Trophoblast cell (in vitro differentiated cells and primary cell): Measurements from ENCODE around the gene PRDM10.

Experiments
- DNase-seq, 2 donors: peaks; one replicate each; pipeline ENCODE4 v3.0.0-alpha.2; 2016
- H2AFZ ChIP-seq: 2 replicates; pipeline ENCODE4 v1.6.1; 2013; ENCODE audit warnings: low read length, moderate library complexity, mild to moderate bottlenecking; ENCODE audit not compliant: insufficient read depth, poor library complexity
- H2AK5ac ChIP-seq: 2 replicates; pipeline ENCODE4 v1.6.1; 2013; ENCODE audit warnings: mild to moderate bottlenecking, low read length
- H2BK120ac ChIP-seq: 2 replicates; pipeline ENCODE4 v1.6.1; 2013; ENCODE audit warnings: low read length, mild to moderate bottlenecking, moderate library complexity; ENCODE audit not compliant: insufficient read depth, poor library complexity
- H2BK12ac ChIP-seq: 2 replicates; pipeline ENCODE4 v1.6.1; 2013; ENCODE audit warnings: mild to moderate bottlenecking, low read length, moderate library complexity
- H2BK5ac ChIP-seq: 2 replicates; pipeline ENCODE4 v1.6.1; 2013; ENCODE audit warnings: low read length, low read depth, moderate library complexity, mild to moderate bottlenecking; ENCODE audit not compliant: poor library complexity
- H3K14ac ChIP-seq: 2 replicates; pipeline ENCODE4 v1.6.1; 2013; ENCODE audit warnings: mild to moderate bottlenecking, low read length
- H3K18ac ChIP-seq: 2 replicates; pipeline ENCODE4 v1.6.1; 2013; ENCODE audit warnings: mild to moderate bottlenecking, low read length
- H3K23ac ChIP-seq: 2 replicates; pipeline ENCODE4 v1.6.1; 2013; ENCODE audit warnings: low read length
- H3K27ac ChIP-seq: 2 replicates; pipeline ENCODE4 v1.5.1; 2013; ENCODE audit warnings: low read depth, mild to moderate bottlenecking, inconsistent platforms, low read length, moderate library complexity
- H3K27me3 ChIP-seq: 2 replicates; pipeline ENCODE4 v1.6.1; 2013; ENCODE audit warnings: inconsistent platforms, mild to moderate bottlenecking, low read length, moderate library complexity; ENCODE audit not compliant: insufficient read depth
- H3K36me3 ChIP-seq, 2 experiments: 1 replicate in 1 of 2; 2 replicates in 1 of 2; pipeline ENCODE4 v1.6.1; 2013; ENCODE audit warnings: low read length in 2 of 2, mild to moderate bottlenecking in 2 of 2, moderate library complexity in 1 of 2; ENCODE audit not compliant: insufficient read depth in 2 of 2, control insufficient read depth in 1 of 2
- H3K4ac ChIP-seq: 2 replicates; pipeline ENCODE4 v1.6.1; 2013; ENCODE audit warnings: low read depth, mild to moderate bottlenecking, low read length, moderate library complexity
- H3K4me1 ChIP-seq, 2 experiments: 1 replicate in 1 of 2; 2 replicates in 1 of 2; pipeline ENCODE4 v1.6.1; 2013; ENCODE audit warnings: low read length in 2 of 2, mild to moderate bottlenecking in 2 of 2, moderate library complexity in 1 of 2; ENCODE audit not compliant: insufficient read depth in 2 of 2, control insufficient read depth in 1 of 2
- H3K4me2 ChIP-seq: 2 replicates; pipeline ENCODE4 v1.6.1; 2013; ENCODE audit warnings: inconsistent platforms, mild to moderate bottlenecking, low read length, moderate library complexity
- H3K4me3 ChIP-seq: 2 replicates; pipeline ENCODE4 v1.5.1; 2013; ENCODE audit warnings: mild to moderate bottlenecking, low read depth, low read length, inconsistent platforms
- H3K79me1 ChIP-seq: one replicate; pipeline ENCODE4 v1.6.1; 2013; ENCODE audit warnings: low read length
- H3K79me2 ChIP-seq: 2 replicates; pipeline ENCODE4 v1.6.1; 2013; ENCODE audit warnings: low read length, mild to moderate bottlenecking; ENCODE audit not compliant: control insufficient read depth, insufficient read depth, poor library complexity
- H3K9ac ChIP-seq: 2 replicates; pipeline ENCODE4 v1.6.1; 2013; ENCODE audit warnings: mild to moderate bottlenecking, low read length
- H3K9me3 ChIP-seq: 2 replicates; pipeline ENCODE4 v1.6.1; 2013; ENCODE audit warnings: low read depth, mild to moderate bottlenecking, control low read depth, inconsistent platforms, low read length; ENCODE audit not compliant: insufficient read depth
- H4K12ac ChIP-seq: 2 replicates; pipeline ENCODE4 v1.6.1; 2013; ENCODE audit warnings: low read depth, mild to moderate bottlenecking, low read length, moderate library complexity
- H4K8ac ChIP-seq: 2 replicates; pipeline ENCODE4 v1.6.1; 2013; ENCODE audit warnings: low read depth, mild to moderate bottlenecking, low read length, moderate library complexity
- H4K91ac ChIP-seq: one replicate; pipeline ENCODE4 v1.6.1; 2013; ENCODE audit warnings: low read depth, mild to moderate bottlenecking, low read length, moderate library complexity
- WGBS: extraction: QIAGEN DNeasy Blood & Tissue Kit; methylation state at CpG from one replicate; pipeline ENCODE4 v1.1.7; 2013; ENCODE audit warnings: missing lambda C conversion rate; ENCODE audit not compliant: insufficient read length, insufficient coverage; ENCODE audit errors: extremely low coverage; 5-methylcytosine and 5-hydroxymethylcytosine counted together

PRDM10 gene

GRCh38 chr11:130047141-130047540 lies 44.5 kb upstream of the PRDM10 start:
- Histone ChIP-seq H2BK120ac (no peak overlapping the region), H2BK12ac (no peak overlapping the region), H3K36me3 (peaks cover 0 to 4% of the 10 kb centered on the region in 2 experiments), H4K91ac (no peak overlapping the region), H2AK5ac (no peak overlapping the region), H3K4ac (no peak overlapping the region), H3K18ac (no peak overlapping the region), H3K79me2 (no peaks in the 10 kb centered on the region), H3K23ac (no peak overlapping the region), H3K27ac (no peak overlapping the region), H3K4me1 (peaks cover 0 to 6% of the 10 kb centered on the region in 2 experiments), H3K14ac (no peak overlapping the region), H4K8ac (no peak overlapping the region), H3K9me3 (peaks cover 4% of the 10 kb centered on the region), H3K9ac (no peak overlapping the region), H2BK5ac (no peak overlapping the region), H3K4me2 (no peak overlapping the region), H3K27me3 (no peaks in the 10 kb centered on the region), H3K79me1 (no peaks in the 10 kb centered on the region), H4K12ac (no peak overlapping the region), H3K4me3 (no peak overlapping the region), H2AFZ (no peak overlapping the region)
- WGBS = no CpG with 5 or more reads among the region's 1 CpG
- DNase-seq = no peak

- Histone ChIP-seq H4K91ac (no peak overlapping the region), H3K36me3 (peaks cover 0 to 4% of the 10 kb centered on the region in 2 experiments), H2BK12ac (no peak overlapping the region), H3K79me1 (no peaks in the 10 kb centered on the region), H3K18ac (no peak overlapping the region), H3K23ac (no peak overlapping the region), H3K4ac (no peak overlapping the region), H3K27ac (no peak overlapping the region), H3K4me3 (no peak overlapping the region), H3K79me2 (no peaks in the 10 kb centered on the region), H4K12ac (no peak overlapping the region), H3K4me2 (no peak overlapping the region), H4K8ac (no peak overlapping the region), H2AFZ (no peak overlapping the region), H3K9ac (no peak overlapping the region), H3K4me1 (peaks cover 0 to 9% of the 10 kb centered on the region in 2 experiments), H2BK5ac (no peak overlapping the region), H3K27me3 (no peaks in the 10 kb centered on the region), H2AK5ac (no peak overlapping the region), H3K14ac (no peak overlapping the region), H3K9me3 (peaks cover 4% of the 10 kb centered on the region), H2BK120ac (no peak overlapping the region)
- WGBS = no CpG with 5 or more reads among the region's 5 CpGs
- DNase-seq = peak in 1 of 2 donors; percentile 25
These were observed 40.9 kb upstream of the PRDM10 start for GRCh38 chr11:130043575-130043974.

DNA sequence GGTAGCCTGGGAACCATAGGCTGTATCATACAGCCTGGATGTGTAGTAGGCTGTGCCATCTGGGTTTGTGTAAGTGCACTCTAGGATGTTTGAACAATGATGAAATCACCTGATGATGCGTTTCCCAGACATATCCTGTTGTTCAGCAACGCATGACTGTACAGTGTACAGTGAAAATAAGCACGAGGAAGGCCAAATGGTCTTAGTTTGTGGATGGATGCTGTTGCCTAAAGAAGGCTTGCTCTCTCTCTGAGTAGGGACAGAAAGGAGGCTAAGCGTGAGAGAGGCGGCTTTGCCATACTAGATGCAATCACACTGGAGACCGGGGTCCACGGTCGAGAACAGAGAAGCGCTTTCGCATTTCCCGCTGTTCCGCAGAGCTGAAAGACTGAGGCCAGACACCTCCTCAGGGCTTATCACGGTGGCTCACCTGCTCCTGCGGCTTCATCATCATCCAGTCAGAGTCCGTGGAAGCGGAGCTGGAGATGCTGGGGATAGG lies 39.5 kb upstream of the PRDM10 start:
- Histone ChIP-seq H2BK12ac (no peak overlapping the region), H3K9me3 (peaks cover 4% of the 10 kb centered on the region), H3K9ac (no peak overlapping the region), H3K4me2 (no peak overlapping the region), H2AK5ac (no peak overlapping the region), H3K27ac (no peak overlapping the region), H3K79me2 (no peaks in the 10 kb centered on the region), H4K8ac (no peak overlapping the region), H2BK120ac (peak overlapping the region; percentile 5), H2AFZ (no peak overlapping the region), H2BK5ac (no peak overlapping the region), H4K12ac (no peak overlapping the region), H3K4me3 (no peak overlapping the region), H3K18ac (no peak overlapping the region), H3K14ac (no peak overlapping the region), H4K91ac (no peak overlapping the region), H3K79me1 (no peaks in the 10 kb centered on the region), H3K27me3 (no peaks in the 10 kb centered on the region), H3K4me1 (peaks cover 0 to 9% of the 10 kb centered on the region in 2 experiments), H3K4ac (no peak overlapping the region), H3K23ac (no peak overlapping the region), H3K36me3 (peaks cover 0 to 4% of the 10 kb centered on the region in 2 experiments)
- no CpG with 5 or more reads among the region's 16 CpGs for WGBS
- DNase-seq = peak; percentile 14 to 27

- Histone ChIP-seq H3K27me3 (no peaks in the 10 kb centered on the region), H3K14ac (no peak overlapping the region), H2BK12ac (no peak overlapping the region), H3K27ac (no peak overlapping the region), H4K91ac (no peak overlapping the region), H2BK120ac (no peak overlapping the region), H3K9me3 (peaks cover 4% of the 10 kb centered on the region), H3K18ac (no peak overlapping the region), H3K36me3 (peaks cover 0 to 2% of the 10 kb centered on the region in 2 experiments), H3K4me1 (peaks cover 0 to 9% of the 10 kb centered on the region in 2 experiments), H2BK5ac (no peak overlapping the region), H3K4me2 (no peak overlapping the region), H2AFZ (no peak overlapping the region), H3K9ac (no peak overlapping the region), H3K79me2 (no peaks in the 10 kb centered on the region), H4K12ac (no peak overlapping the region), H3K23ac (no peak overlapping the region), H3K4ac (no peak overlapping the region), H2AK5ac (no peak overlapping the region), H3K4me3 (no peak overlapping the region), H4K8ac (no peak overlapping the region), H3K79me1 (no peaks in the 10 kb centered on the region)
- no CpG with 5 or more reads among the region's 49 CpGs for WGBS
- DNase-seq = no peak
These were observed 37.8 kb upstream of the PRDM10 start for GRCh38 chr11:130040281-130040940.
